Measurements from ENCODE around the gene PXDN.

Gene PXDN

GRCh38 chr2:1751767-1752725 lies 7.7 kb upstream of the PXDN start:
- TF ChIP-seq CTCF (conservative IDR thresholded peaks at IDR 0.05; ENCODE audit: low read depth, low read length): no peak
- no peak for DNase-seq (ENCODE audit: low read depth)
- no peak overlapping the region for H3K4me3 ChIP-seq (ENCODE audit: low read length)

GRCh38 chr2:1750933-1751766 lies 6.8 kb upstream of the PXDN start:
- no peak overlapping the region for H3K4me3 ChIP-seq (ENCODE audit: low read length)
- TF ChIP-seq CTCF (conservative IDR thresholded peaks at IDR 0.05; ENCODE audit: low read depth, low read length): peak; percentile 93
- no peak for DNase-seq (ENCODE audit: low read depth)

GRCh38 chr2:1750270-1750932 lies 6.1 kb upstream of the PXDN start:
- no peak for TF ChIP-seq CTCF (conservative IDR thresholded peaks at IDR 0.05; ENCODE audit: low read depth, low read length)
- no peak overlapping the region for H3K4me3 ChIP-seq (ENCODE audit: low read length)
- DNase-seq (ENCODE audit: low read depth): no peak

GRCh38 chr2:1749489-1750119 lies 5.3 kb upstream of the PXDN start:
- no peak for DNase-seq (ENCODE audit: low read depth)
- no peak for TF ChIP-seq CTCF (conservative IDR thresholded peaks at IDR 0.05; ENCODE audit: low read depth, low read length)
- H3K4me3 ChIP-seq (ENCODE audit: low read length): no peak overlapping the region

GRCh38 chr2:1748741-1749488 lies 4.6 kb upstream of the PXDN start:
- TF ChIP-seq CTCF (conservative IDR thresholded peaks at IDR 0.05; ENCODE audit: low read depth, low read length): no peak

GRCh38 chr2:1748176-1748740 lies 3.9 kb upstream of the PXDN start:
- no peak for TF ChIP-seq CTCF (conservative IDR thresholded peaks at IDR 0.05; ENCODE audit: low read depth, low read length)
- no peak for DNase-seq (ENCODE audit: low read depth)
- no peak overlapping the region for H3K4me3 ChIP-seq (ENCODE audit: low read length)

More at GRCh38 chr2:1748741-1749488, 4.6 kb upstream of the PXDN start:
- no peak for DNase-seq (ENCODE audit: low read depth)
- no peak overlapping the region for H3K4me3 ChIP-seq (ENCODE audit: low read length)
